NB4 (cell line): ENCODE measurements around the gene FOXI1.
A peak's percentile ranks its signal among the peaks of the same experiment; 100 is the strongest.

ENCODE experiments used
- DNase-seq: peaks from one replicate; pipeline ENCODE4 v3.0.0; 2010; ENCODE audit warnings: low read depth
- H3K4me3 ChIP-seq: one replicate; pipeline ENCODE4 v1.5.1; 2011; ENCODE audit warnings: mild to moderate bottlenecking, low read depth, low read length, moderate library complexity
- CTCF ChIP-seq: IDR thresholded peaks from one replicate; pipeline ENCODE4 v1.5.1; 2012; ENCODE audit warnings: low read depth, low read length
- MAX ChIP-seq: IDR thresholded peaks from 2 replicates; pipeline ENCODE4 v1.6.1; 2011; ENCODE audit warnings: low read depth, low read length
- MYC ChIP-seq: IDR thresholded peaks from 2 replicates; pipeline ENCODE4 v1.6.1; 2011; ENCODE audit warnings: low read depth, low read length
- POLR2A ChIP-seq: IDR thresholded peaks from 2 replicates; pipeline ENCODE4 v1.6.1; 2011; ENCODE audit warnings: mild to moderate bottlenecking; ENCODE audit not compliant: insufficient read length; ENCODE audit errors: extremely low read depth

Gene FOXI1

GRCh38 chr5:170109059-170110031, 3.6 kb downstream of the FOXI1 start:
- no peak for DNase-seq
- no peak overlapping the region for H3K4me3 ChIP-seq
- TF ChIP-seq POLR2A: no peak
- TF ChIP-seq MYC: no peak
- TF ChIP-seq MAX: no peak
- TF ChIP-seq CTCF: no peak

- no peak overlapping the region for H3K4me3 ChIP-seq
- no peak for DNase-seq
- TF ChIP-seq MYC: no peak
- TF ChIP-seq MAX: no peak
Observed at GRCh38 chr5:170110403-170111087, 4.8 kb downstream of the FOXI1 start.

- DNase-seq: no peak
- no peak for TF ChIP-seq CTCF
- H3K4me3 ChIP-seq: no peak overlapping the region
Observed at GRCh38 chr5:170111088-170111785, 5.5 kb downstream of the FOXI1 start.

- DNase-seq: peak; percentile 30
- TF ChIP-seq MAX (peak; percentile 35; the same call in 1 of the 2 replicates), CTCF (no peak), POLR2A (no peak), MYC (no peak)
- H3K4me3 ChIP-seq: no peak overlapping the region
Observed at GRCh38 chr5:170112876-170113521, 7.3 kb downstream of the FOXI1 start.

GRCh38 chr5:170113522-170113900, 7.8 kb downstream of the FOXI1 start:
- TF ChIP-seq CTCF (no peak), POLR2A (no peak), MYC (no peak), MAX (no peak)
- no peak overlapping the region for H3K4me3 ChIP-seq
- DNase-seq: peak; percentile 69

GRCh38 chr5:170114271-170114670, 8.6 kb downstream of the FOXI1 start:
- no peak overlapping the region for H3K4me3 ChIP-seq
- TF ChIP-seq MYC: no peak
- no peak for DNase-seq
